22Rv1 (cell line): Measurements from ENCODE around the gene DIPK2A.

ENCODE experiments used
- H3K27ac ChIP-seq: fragments of 450-650 bp; 2 replicates; pipeline ENCODE4 v1.5.1; 2017
- CTCF ChIP-seq: fragments of 450-650 bp; IDR thresholded peaks from 2 replicates; pipeline ENCODE4 v1.5.1; 2017; ENCODE audit warnings: mild to moderate bottlenecking
- ZFX ChIP-seq: fragments of 450-650 bp; IDR thresholded peaks from 2 replicates; pipeline ENCODE4 v1.6.1; 2017; ENCODE audit warnings: antibody characterized with exemption, borderline replicate concordance

The DIPK2A gene

GRCh38 chr3:143974271-143975238, 2.9 kb downstream of the DIPK2A start:
- TF ChIP-seq CTCF (no peak), ZFX (no peak)
- H3K27ac ChIP-seq = no peak overlapping the region

- no peak overlapping the region for H3K27ac ChIP-seq
Measured at GRCh38 chr3:143975554-143976152, 4.0 kb downstream of the DIPK2A start.

GRCh38 chr3:143977341-143978262, 6.0 kb downstream of the DIPK2A start:
- H3K27ac ChIP-seq = no peak overlapping the region

More at GRCh38 chr3:143975554-143976152, 4.0 kb downstream of the DIPK2A start:
- peak; percentile 72 for TF ChIP-seq CTCF
- TF ChIP-seq ZFX = no peak

GRCh38 chr3:143978263-143978631, 6.6 kb downstream of the DIPK2A start:
- no peak for TF ChIP-seq ZFX
- no peak for TF ChIP-seq CTCF
- H3K27ac ChIP-seq = no peak overlapping the region

More at GRCh38 chr3:143977341-143978262, 6.0 kb downstream of the DIPK2A start:
- no peak for TF ChIP-seq ZFX
- TF ChIP-seq CTCF = no peak

- TF ChIP-seq ZFX (no peak), CTCF (no peak)
- H3K27ac ChIP-seq = no peak overlapping the region
Measured at GRCh38 chr3:143979041-143979440, 7.4 kb downstream of the DIPK2A start.

- no peak for TF ChIP-seq ZFX
- TF ChIP-seq CTCF = no peak
- no peak overlapping the region for H3K27ac ChIP-seq
Measured at GRCh38 chr3:143979813-143980212, 8.2 kb downstream of the DIPK2A start.
